Adrenal gland (tissue), 5 donors: ENCODE results near the gene SARNP.

Source experiments
- CTCF ChIP-seq, 6 experiments: fragments of 450-650 bp in 4 of 6; fragments of 200-600 bp in 2 of 6; sonication (generic) in 1 of 6; IDR thresholded peaks; 1 replicate in 5 of 6; 2 replicates in 1 of 6; pipeline versions ENCODE4 v1.5.1 to v1.8.0; 2016 to 2021; ENCODE audit warnings: antibody characterized with exemption in 6 of 6, mild to moderate bottlenecking in 2 of 6, moderate library complexity in 1 of 6
- POLR2A ChIP-seq, 2 donors: fragments of 450-650 bp; IDR thresholded peaks; one replicate each; pipeline ENCODE4 v1.6.1; 2017; ENCODE audit warnings: antibody characterized with exemption in 2 of 2, mild to moderate bottlenecking in 2 of 2, moderate library complexity in 1 of 2
- donor health status: DM: no; HTN: no; CAD: no.

- TF ChIP-seq CTCF (IDR thresholded peaks at IDR 0.05) (no peak), POLR2A (IDR thresholded peaks at IDR 0.05) (no peak)
These were observed 32.9 kb upstream of the SARNP start for GRCh38 chr12:55850401-55850800.
